Aorta (tissue), 5 donors: ENCODE measurements around the gene OR51E1. TPM values are rescaled to one million over a fixed set of nuclear protein-coding genes. Genes with fewer than 3 reads are reported as not detected.

Experiments
- ATAC-seq: fragments of 200-7000 bp; cut with Tn5 transposase; one replicate; pipeline ENCODE4 v1.9.1; 2022; ENCODE audit warnings: moderate library complexity; ENCODE audit not compliant: low FRiP score
- DNase-seq, 2 donors: peaks; one replicate each; pipeline ENCODE4 v3.0.0-alpha.2; 2020
- H3K27ac ChIP-seq, 2 donors: one replicate each; pipeline ENCODE4 v1.5.1; 2013; ENCODE audit warnings: low read length in 2 of 2, mild to moderate bottlenecking in 2 of 2, moderate library complexity in 2 of 2, control low read depth in 1 of 2, inconsistent platforms in 1 of 2, low read depth in 1 of 2
- H3K27me3 ChIP-seq, 2 donors: one replicate each; pipeline ENCODE4 v1.6.1; 2013; ENCODE audit warnings: control low read depth in 1 of 2, low read length in 1 of 2, mild to moderate bottlenecking in 1 of 2, moderate library complexity in 1 of 2; ENCODE audit not compliant: insufficient read depth in 2 of 2, control insufficient read depth in 1 of 2
- H3K36me3 ChIP-seq, 2 donors: one replicate each; pipeline ENCODE4 v1.6.1; 2013; ENCODE audit warnings: control low read depth in 1 of 2, low read length in 1 of 2, mild to moderate bottlenecking in 1 of 2; ENCODE audit not compliant: insufficient read depth in 2 of 2, control insufficient read depth in 1 of 2
- H3K4me1 ChIP-seq, 2 donors: one replicate each; pipeline ENCODE4 v1.6.1; 2013; ENCODE audit warnings: low read length in 2 of 2, control low read depth in 1 of 2, mild to moderate bottlenecking in 1 of 2, moderate library complexity in 1 of 2; ENCODE audit not compliant: insufficient read depth in 2 of 2, control insufficient read depth in 1 of 2
- H3K4me3 ChIP-seq, 2 donors: one replicate each; pipeline ENCODE4 v1.5.1; 2013; ENCODE audit warnings: low read length in 2 of 2, control low read depth in 1 of 2, mild to moderate bottlenecking in 1 of 2
- H3K9me3 ChIP-seq: one replicate; pipeline ENCODE4 v1.6.1; 2013; ENCODE audit warnings: mild to moderate bottlenecking, low read length; ENCODE audit not compliant: control insufficient read depth
- WGBS, 2 donors: extraction: QIAGEN DNeasy Blood & Tissue Kit; methylation state at CpG; one replicate each; pipeline ENCODE4 v1.1.7; 2013; 5-methylcytosine and 5-hydroxymethylcytosine counted together
- intact Hi-C, 2 donors: fragments of 100-400 bp; cut with DNase I; formaldehyde crosslinking; loops; one replicate each; pipeline versions ENCODE4 v1.14.2 to v1.15.0; 2022
- long read RNA-seq, 2 donors: library from polyadenylated mRNA; unstranded; transcript quantifications; one replicate each; pipeline ENCODE4 v2.0.0, GENCODE V29; 2020 to 2021
- polyA plus RNA-seq, 2 donors: library from polyadenylated mRNA; stranded (reverse); fragments of 200-250 nt; gene quantifications; one replicate each; pipeline ENCODE4 v1.2.3, GENCODE V29; 2013
- total RNA-seq, 2 donors: library from RNA; stranded (reverse); fragmentation: NEBNext Ultra II Directional; extraction: Animal tissue kit (Norgen Biotek cat#: 25700); gene quantifications; one replicate each; pipeline ENCODE4 v1.2.1, GENCODE V29; 2021
- donor health status: healthy with polysubstance abuse.
- donor health status: Bipolar disorder and iron deficiency.
- donor health status: DM: no; HTN: no; CAD: no.
- donor health status: DM: no; HTN: no; CAD: no.
- donor health status: DM: yes; HTN: yes; CAD: no.

Gene OR51E1, protein sequence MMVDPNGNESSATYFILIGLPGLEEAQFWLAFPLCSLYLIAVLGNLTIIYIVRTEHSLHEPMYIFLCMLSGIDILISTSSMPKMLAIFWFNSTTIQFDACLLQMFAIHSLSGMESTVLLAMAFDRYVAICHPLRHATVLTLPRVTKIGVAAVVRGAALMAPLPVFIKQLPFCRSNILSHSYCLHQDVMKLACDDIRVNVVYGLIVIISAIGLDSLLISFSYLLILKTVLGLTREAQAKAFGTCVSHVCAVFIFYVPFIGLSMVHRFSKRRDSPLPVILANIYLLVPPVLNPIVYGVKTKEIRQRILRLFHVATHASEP
- total RNA-seq (under 1 TPM; 0.54 to 0.78 TPM), polyA plus RNA-seq (not detected)
- long read RNA-seq, donor 1, partial matches to known transcripts: 0 of 3 reads
- long read RNA-seq, donor 1, other reads (novel, unspliced or antisense): 1 of 3 reads
- long read RNA-seq, donor 2, partial matches to known transcripts: 0 of 1 reads
- long read RNA-seq, donor 2, other reads (novel, unspliced or antisense): 0 of 1 reads

DNA sequence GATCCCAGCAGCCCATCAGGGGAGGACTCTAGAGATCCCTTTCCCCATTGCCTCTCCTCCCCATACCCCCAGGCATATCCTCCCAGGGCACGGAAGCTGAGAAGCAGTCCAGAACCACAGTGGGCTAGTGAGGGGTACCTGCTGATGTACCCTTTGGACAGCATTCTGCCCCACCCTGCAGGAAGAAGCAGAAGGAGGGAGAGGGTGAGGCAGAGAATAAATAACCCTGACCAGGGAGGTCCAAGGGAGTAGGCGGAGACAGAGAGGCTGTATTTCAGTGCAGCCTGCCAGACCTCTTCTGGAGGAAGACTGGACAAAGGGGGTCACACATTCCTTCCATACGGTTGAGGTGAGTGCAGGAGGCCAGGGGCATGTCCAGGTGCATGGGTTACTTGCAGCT lies at the start of gene OR51E1:
TSS of gene OR51E1 (plus strand) at position 301 of the 400 bp plus-strand sequence. CDS start 8,545 bp downstream, outside the sequence.
- no peaks in the 10 kb centered on the region for H3K27me3 ChIP-seq
- no peak within 1 kb of the TSS for H3K4me3 ChIP-seq
- H3K9me3 ChIP-seq: no peaks in the 10 kb centered on the region
- no peak within 1 kb of the TSS for H3K27ac ChIP-seq
- no peak for DNase-seq
- WGBS, 2 donors: 64 to 79% methylated on average over 3 of the region's 3 CpGs
- no peaks in the 10 kb centered on the region for H3K4me1 ChIP-seq
- no peak for ATAC-seq
- H3K36me3 ChIP-seq: no peaks in the 10 kb centered on the region
- intact Hi-C loops: no loop called here

DNA sequence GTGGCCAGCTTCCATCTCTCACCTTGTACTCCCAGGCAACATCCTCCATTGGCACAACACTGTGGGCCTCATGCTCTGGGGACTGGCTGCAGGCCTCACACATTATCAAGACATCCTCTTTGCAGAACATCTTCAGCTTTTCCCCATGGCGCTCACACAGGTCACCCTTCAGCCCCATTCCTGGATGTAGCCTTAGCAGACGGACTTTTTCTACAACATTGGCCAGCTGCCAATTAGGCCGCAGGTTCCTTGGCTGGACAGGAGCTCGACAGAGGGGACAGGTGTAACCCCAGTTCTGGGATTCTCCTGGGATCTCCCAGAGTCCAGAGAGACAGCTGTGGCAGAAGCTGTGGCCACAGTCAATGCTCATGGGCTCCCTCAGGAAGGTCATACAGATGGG lies 38.7 kb upstream of the OR51E1 start:
- H3K4me1 ChIP-seq: peaks cover 0 to 2% of the 10 kb centered on the region in 2 donors
- WGBS, 2 donors: 91 to 93% methylated on average over 4 of the region's 4 CpGs
- peaks cover 8 to 13% of the 10 kb centered on the region in 2 donors for H3K36me3 ChIP-seq
- no peak for DNase-seq
- no peak overlapping the region for H3K27ac ChIP-seq
- ATAC-seq: no peak
- no peaks in the 10 kb centered on the region for H3K9me3 ChIP-seq
- H3K27me3 ChIP-seq: no peaks in the 10 kb centered on the region
- H3K4me3 ChIP-seq: no peak overlapping the region
- intact Hi-C loops: loop anchor here in 1 of 2 donors (10.0 kb wide), 2 partner anchors 210 to 420 kb away; partner anchors contain the start of gene TRIM21

DNA sequence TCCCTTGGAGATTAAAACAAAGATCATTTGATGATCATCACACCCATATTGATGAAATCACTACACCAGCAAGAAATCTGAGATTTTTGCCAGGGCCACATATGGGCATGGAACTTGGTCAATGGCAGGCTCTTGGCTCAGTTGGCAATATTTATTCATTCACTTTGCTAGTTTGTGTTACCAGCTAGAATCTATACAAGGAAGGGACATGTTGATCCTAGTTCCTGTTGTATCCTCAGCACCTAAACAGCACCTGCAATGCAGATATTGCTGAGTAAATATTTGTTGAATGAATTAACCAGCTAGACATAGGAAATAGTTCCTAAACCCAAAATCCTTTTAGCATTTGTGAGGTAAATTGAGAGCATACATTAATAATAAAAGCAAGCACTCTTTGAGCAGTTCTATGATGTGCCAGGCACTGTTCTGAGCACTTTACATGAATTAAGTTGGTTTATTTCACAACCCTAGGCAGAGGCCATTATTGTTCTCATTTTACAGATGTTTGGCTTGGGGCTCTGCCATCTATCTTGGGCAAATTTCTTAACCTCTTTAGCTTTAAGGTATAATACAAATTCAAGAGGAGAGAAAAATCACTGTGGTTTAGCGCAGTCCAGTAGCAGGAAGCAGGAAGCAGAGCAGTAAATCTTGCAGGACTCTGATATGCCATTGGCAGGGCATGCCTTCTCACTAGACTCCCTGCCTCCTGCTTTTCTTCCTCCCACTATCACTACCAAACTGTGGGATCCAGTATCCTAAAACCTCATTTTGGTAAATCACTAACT lies 37.4 kb upstream of the OR51E1 start:
- DNase-seq: no peak
- Histone ChIP-seq H3K27ac (no peak overlapping the region), H3K27me3 (no peaks in the 10 kb centered on the region), H3K36me3 (peaks cover 6% of the 10 kb centered on the region in 2 donors), H3K9me3 (no peaks in the 10 kb centered on the region), H3K4me1 (peaks cover 0 to 2% of the 10 kb centered on the region in 2 donors), H3K4me3 (no peak overlapping the region)
- intact Hi-C loops: loop anchor here in 1 of 2 donors (10.0 kb wide), 2 partner anchors 212 to 422 kb away; partner anchors contain the start of gene TRIM21
- 39 to 55% methylated on average over 1 of the region's 1 CpG for WGBS, 2 donors
- no peak for ATAC-seq

DNA sequence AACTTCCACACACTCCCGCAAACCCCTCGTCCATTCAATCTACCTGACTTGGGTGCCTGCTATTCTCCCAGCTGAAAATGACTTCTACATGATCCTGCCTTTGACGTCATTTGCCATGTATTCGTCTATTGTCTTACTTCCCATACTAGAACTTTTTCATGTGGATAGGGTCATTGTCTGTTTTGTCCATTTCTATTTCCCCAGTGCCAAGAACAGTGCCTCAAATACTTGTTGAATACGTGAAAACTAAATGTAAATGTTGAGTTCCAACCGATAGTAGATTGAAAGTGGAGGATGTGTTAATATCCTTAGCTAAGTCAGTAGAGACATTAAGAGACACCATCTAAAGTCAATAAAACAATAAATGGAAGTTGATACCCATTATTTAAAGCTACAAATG lies 36.7 kb upstream of the OR51E1 start:
- Histone ChIP-seq H3K9me3 (no peaks in the 10 kb centered on the region), H3K36me3 (peaks cover under 1 to 6% of the 10 kb centered on the region in 2 donors), H3K4me3 (peak overlapping the region; percentile 82 to 86), H3K27ac (peak overlapping the region in 1 of 2 donors; percentile 7), H3K27me3 (no peaks in the 10 kb centered on the region), H3K4me1 (peaks cover 0 to 2% of the 10 kb centered on the region in 2 donors)
- intact Hi-C loops: loop anchor here in 1 of 2 donors (10.0 kb wide), 2 partner anchors 212 to 422 kb away; partner anchors contain the start of gene TRIM21
- DNase-seq (no peak), ATAC-seq (no peak)
- 35 to 38% methylated on average over 6 of the region's 6 CpGs for WGBS, 2 donors

DNA sequence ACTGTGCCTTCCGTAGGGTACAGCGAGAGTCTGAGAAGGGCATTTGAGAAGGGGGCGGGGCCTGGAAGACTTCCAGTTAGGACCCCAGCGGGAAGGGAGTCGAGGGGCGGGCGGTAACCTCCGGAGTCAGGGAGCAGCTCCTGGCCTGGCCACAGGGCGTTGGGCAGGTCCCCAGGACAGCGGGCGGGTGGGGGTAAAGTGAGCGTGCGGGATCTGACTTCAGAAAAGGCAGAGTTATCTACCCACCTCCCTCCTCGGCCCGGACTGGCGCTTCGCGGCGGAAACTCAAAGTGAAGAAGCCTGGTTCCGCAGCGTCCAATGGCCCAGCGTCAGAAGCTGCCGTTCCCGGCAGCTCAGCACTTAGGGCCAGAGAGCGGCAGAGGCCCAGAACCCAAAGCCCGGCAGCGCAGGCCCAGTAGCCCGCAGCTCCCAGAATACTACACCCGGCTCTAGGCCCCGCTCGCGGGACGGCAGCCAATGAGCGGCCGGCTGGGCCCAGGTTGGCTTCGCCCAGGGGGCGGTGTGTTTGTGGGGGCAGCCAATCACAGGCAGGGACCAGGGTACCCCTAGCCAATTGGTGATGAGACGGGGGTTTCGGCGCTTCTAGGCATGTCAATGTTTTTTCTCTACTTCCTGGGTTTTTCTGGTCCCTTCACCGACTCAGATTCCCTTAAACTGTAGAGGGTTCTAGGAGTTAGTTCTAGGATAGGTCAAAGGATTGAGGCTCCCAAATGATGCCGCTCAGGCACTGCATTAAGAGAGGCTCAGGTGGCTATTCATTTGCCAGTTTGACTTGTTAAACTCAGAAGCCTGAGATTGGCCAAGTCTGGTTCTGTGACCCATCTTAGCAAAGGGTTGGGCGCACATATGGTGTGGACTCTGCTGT lies 35.8 kb upstream of the OR51E1 start, which contains the start of gene TRIM68:
TSS of gene TRIM68 (minus strand) at position 451 of the 886 bp plus-strand sequence. CDS start 2,727 bp downstream, outside the sequence.
- Histone ChIP-seq H3K9me3 (no peaks in the 10 kb centered on the region), H3K4me3 (peak within 1 kb of the TSS; percentile 82 to 86), H3K27ac (peak within 1 kb of the TSS; percentile 8 to 85), H3K27me3 (no peaks in the 10 kb centered on the region), H3K4me1 (peaks cover 0 to 2% of the 10 kb centered on the region in 2 donors), H3K36me3 (peaks cover 0 to 6% of the 10 kb centered on the region in 2 donors)
- DNase-seq (peak; percentile 98 to 99), ATAC-seq (peak; percentile 100)
- 3 to 4% methylated on average over 43 of the region's 43 CpGs for WGBS, 2 donors
- intact Hi-C loops: loop anchor here in 1 of 2 donors (10.0 kb wide), 2 partner anchors 213 to 423 kb away; partner anchors contain the start of gene TRIM21

DNA sequence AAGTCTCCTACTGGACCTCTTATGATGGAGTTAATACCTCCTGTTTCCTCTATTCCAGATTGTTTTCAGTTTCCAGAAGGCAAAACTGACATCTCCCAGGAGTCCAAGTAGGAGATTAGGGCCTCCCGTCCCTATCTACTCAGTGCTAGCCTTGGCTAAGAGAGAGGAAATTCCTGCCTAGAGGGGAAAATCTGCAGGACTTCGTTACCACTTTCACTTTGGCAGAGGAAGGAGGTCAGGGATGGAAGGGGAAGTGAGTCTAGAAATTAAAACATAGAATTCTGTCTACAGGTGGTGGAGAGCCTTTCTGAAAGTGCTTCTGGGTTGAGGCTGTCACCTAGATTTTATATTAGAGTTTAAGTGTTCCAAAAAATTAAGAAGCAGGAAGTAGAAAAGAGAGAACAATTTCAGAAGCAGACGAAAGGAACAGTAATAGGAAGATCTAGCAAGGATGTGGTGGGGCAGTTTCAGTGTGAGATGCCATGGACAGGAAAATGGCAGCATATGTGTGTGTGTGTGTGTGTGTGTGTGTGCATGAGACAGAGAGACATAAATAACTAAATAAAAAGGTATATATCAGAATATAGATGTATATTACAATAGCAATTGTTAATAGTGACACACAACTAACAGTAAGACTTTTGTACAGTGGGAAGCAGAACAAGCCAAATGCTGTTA lies 33.4 kb upstream of the OR51E1 start:
- Histone ChIP-seq H3K27ac (peak overlapping the region in 1 of 2 donors; percentile 61), H3K27me3 (no peaks in the 10 kb centered on the region), H3K4me1 (peaks cover 0 to 2% of the 10 kb centered on the region in 2 donors), H3K4me3 (peak overlapping the region in 1 of 2 donors; percentile 41), H3K36me3 (no peaks in the 10 kb centered on the region), H3K9me3 (no peaks in the 10 kb centered on the region)
- DNase-seq (no peak), ATAC-seq (no peak)
- intact Hi-C loops: no loop called here
- WGBS, 2 donors: 9 to 14% methylated on average over 3 of the region's 3 CpGs

DNA sequence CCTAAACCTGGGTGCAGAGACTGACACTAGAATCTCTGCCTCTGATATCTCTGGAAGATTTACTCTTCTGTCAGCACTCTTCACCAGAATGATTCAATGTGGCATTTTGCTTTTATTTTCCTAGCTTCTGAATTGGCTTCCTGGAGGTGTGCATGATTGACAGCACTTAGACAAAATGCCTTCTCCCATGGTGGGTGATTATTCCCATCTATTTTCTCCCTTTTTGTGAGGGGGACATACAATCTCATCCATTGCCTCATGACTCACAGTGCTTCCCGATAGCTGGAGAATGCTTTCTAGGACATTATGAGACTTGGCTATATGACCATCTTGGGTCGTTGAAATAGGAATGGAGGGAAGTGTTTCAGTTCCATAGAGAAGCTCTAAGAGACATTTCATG lies 31.8 kb upstream of the OR51E1 start:
- Histone ChIP-seq H3K27ac (no peak overlapping the region), H3K9me3 (no peaks in the 10 kb centered on the region), H3K4me1 (peaks cover 0 to 2% of the 10 kb centered on the region in 2 donors), H3K27me3 (no peaks in the 10 kb centered on the region), H3K36me3 (no peaks in the 10 kb centered on the region), H3K4me3 (no peak overlapping the region)
- DNase-seq (no peak), ATAC-seq (no peak)
- intact Hi-C loops: no loop called here
- 88 to 91% methylated on average over 2 of the region's 2 CpGs for WGBS, 2 donors
